HG02678 (cell line): ENCODE results near the gene AGAP1.
"Not testable (repeated sequence)": the region's sequence is repeated elsewhere in the genome, so short reads cannot be mapped to it uniquely, and the experiment has no call there.

Source experiments
- ATAC-seq: cut with Tn5 transposase; IDR thresholded peaks from one replicate; pipeline ENCODE4 v1.9.1; 2021; ENCODE audit warnings: mild to moderate bottlenecking, moderate library complexity; ENCODE audit not compliant: unreplicated experiment

AGAP1 gene

GRCh38 chr2:235749121-235749770 lies 255.4 kb downstream of the AGAP1 start:
- ATAC-seq = no peak

GRCh38 chr2:235749771-235750160 lies 255.9 kb downstream of the AGAP1 start:
- ATAC-seq = no peak

GRCh38 chr2:235752846-235753245 lies 259.0 kb downstream of the AGAP1 start:
- no peak for ATAC-seq

GRCh38 chr2:235754357-235755207 lies 260.7 kb downstream of the AGAP1 start:
- ATAC-seq = no peak

- ATAC-seq = no peak
Measured at GRCh38 chr2:235756491-235756890, 262.6 kb downstream of the AGAP1 start.

GRCh38 chr2:235757212-235757611 lies 263.4 kb downstream of the AGAP1 start:
- ATAC-seq = no peak

GRCh38 chr2:235757640-235758039 lies 263.8 kb downstream of the AGAP1 start:
- no peak for ATAC-seq

- ATAC-seq = no peak
Measured at GRCh38 chr2:235762832-235763598, 269.2 kb downstream of the AGAP1 start.

GRCh38 chr2:235763816-235764215 lies 270.0 kb downstream of the AGAP1 start:
- ATAC-seq = no peak

GRCh38 chr2:235764478-235764877 lies 270.6 kb downstream of the AGAP1 start:
- not testable (repeated sequence) for ATAC-seq

- no peak for ATAC-seq
Measured at GRCh38 chr2:235765181-235765820, 271.5 kb downstream of the AGAP1 start.

- peak; percentile 74 for ATAC-seq
Measured at GRCh38 chr2:235766278-235766677, 272.4 kb downstream of the AGAP1 start.

- ATAC-seq = no peak
Measured at GRCh38 chr2:235768606-235769005, 274.8 kb downstream of the AGAP1 start.

- no peak for ATAC-seq
Measured at GRCh38 chr2:235769046-235769445, 275.2 kb downstream of the AGAP1 start.

- no peak for ATAC-seq
Measured at GRCh38 chr2:235770909-235771820, 277.3 kb downstream of the AGAP1 start.

GRCh38 chr2:235773188-235773928 lies 279.5 kb downstream of the AGAP1 start:
- ATAC-seq = no peak

GRCh38 chr2:235774153-235774870 lies 280.5 kb downstream of the AGAP1 start:
- no peak for ATAC-seq

GRCh38 chr2:235776531-235776930 lies 282.7 kb downstream of the AGAP1 start:
- no peak for ATAC-seq

GRCh38 chr2:235779444-235779896 lies 285.6 kb downstream of the AGAP1 start:
- peak; percentile 71 for ATAC-seq
